GM12875 (cell line): ENCODE data around the gene C19orf38.
"Not testable (repeated sequence)": the region's sequence is repeated elsewhere in the genome, so short reads cannot be mapped to it uniquely, and the experiment has no call there.

Experiments
- H3K4me3 ChIP-seq: one replicate; pipeline ENCODE4 v1.5.1; 2011; ENCODE audit warnings: low read depth, low read length, control low read depth
- TF ChIP-seq, protein P1 (sequence below): IDR thresholded peaks from 2 replicates; pipeline ENCODE4 v1.5.1; 2011; ENCODE audit warnings: low read depth, mild to moderate bottlenecking, control low read depth, inconsistent platforms, low read length, moderate library complexity, borderline replicate concordance; ENCODE audit not compliant: insufficient read depth

The C19orf38 gene

DNA sequence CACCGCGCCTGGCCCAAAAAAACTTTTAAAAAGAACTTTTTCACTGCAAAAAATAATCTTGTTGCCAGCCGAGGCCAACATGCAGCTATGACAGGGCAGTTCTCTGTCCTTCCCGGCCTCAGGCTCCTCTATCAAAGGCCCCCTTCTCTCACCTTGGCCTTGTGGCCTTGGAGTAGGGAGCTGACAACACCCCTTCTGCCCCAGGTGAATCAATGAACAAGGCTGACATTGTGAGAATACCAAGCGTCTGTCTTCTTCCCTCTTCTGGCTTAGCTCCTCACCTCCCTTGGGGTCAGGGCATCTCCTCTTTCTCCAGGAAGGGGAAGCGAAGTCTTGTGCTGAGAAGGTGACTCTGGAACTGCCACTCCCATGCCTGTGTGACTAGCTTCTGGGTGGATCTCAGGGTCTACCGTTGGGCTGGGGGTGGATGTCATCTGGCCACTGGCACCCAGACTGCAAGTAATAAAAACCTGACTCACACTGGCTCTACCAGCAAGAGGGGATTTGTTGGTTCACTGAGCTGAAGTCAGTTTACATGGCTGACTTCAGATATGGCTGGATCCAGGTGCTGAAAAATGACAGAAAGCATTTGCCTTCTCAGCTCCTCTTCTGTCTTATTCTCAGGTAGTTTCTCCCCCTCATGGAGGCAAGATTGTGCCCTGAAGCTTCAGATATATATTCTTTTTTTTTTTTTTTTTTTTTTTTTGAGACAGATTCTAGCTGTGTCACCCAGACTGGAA is 6.3 kb downstream of the C19orf38 start:
- TF ChIP-seq, protein P1, sequence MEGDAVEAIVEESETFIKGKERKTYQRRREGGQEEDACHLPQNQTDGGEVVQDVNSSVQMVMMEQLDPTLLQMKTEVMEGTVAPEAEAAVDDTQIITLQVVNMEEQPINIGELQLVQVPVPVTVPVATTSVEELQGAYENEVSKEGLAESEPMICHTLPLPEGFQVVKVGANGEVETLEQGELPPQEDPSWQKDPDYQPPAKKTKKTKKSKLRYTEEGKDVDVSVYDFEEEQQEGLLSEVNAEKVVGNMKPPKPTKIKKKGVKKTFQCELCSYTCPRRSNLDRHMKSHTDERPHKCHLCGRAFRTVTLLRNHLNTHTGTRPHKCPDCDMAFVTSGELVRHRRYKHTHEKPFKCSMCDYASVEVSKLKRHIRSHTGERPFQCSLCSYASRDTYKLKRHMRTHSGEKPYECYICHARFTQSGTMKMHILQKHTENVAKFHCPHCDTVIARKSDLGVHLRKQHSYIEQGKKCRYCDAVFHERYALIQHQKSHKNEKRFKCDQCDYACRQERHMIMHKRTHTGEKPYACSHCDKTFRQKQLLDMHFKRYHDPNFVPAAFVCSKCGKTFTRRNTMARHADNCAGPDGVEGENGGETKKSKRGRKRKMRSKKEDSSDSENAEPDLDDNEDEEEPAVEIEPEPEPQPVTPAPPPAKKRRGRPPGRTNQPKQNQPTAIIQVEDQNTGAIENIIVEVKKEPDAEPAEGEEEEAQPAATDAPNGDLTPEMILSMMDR: no peak
- no peak overlapping the region for H3K4me3 ChIP-seq

DNA sequence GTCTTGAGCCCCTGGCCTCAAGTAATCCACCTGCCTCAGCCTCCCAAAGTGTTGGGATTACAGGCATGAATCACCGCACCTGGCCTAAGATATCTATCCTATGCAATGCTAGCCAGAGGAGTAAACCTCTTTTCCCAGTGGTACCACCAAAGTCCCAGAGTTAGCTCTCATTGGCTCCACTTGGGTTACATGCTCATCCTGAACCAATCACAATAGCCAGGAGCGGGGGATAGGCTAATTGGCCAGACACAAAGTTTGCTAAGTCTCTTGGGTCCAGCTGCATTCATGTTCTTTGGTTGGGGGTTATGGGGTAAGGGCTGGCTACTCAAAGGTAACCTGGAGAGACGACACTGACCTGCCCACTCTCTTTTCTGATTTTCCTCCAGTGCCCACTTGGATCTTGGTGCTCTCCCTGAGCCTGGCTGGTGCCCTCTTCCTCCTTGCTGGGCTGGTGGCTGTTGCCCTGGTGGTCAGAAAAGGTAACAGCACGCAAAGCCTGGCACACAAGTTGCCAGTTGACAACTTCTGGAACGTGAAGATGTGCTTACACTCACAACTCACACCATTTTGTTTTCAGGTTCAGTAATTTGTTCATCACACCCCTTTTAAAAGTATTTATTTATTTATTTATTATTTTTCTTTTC is 7.8 kb downstream of the C19orf38 start:
- no peak overlapping the region for H3K4me3 ChIP-seq
- TF ChIP-seq, protein P1: peak; percentile 67

DNA sequence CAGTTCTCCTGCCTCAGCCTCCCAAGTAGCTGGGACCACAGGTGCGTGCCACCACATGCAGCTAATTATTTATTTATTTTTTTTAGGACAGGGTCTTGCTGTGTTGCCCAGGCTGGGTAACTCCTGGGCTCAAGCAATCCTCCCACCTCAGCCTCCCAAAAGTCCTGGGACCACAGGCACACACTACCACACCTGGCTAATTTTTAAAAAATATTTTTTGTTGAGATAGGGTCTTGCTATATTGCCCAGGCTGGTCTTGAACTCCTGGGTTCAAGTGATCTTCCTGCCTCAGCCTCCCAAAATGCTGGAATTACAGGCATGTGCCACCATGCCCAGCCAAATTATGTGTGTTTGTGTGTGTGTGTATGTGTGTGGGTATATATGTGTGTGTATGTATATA is 8.7 kb downstream of the C19orf38 start:
- not testable (repeated sequence) for H3K4me3 ChIP-seq

DNA sequence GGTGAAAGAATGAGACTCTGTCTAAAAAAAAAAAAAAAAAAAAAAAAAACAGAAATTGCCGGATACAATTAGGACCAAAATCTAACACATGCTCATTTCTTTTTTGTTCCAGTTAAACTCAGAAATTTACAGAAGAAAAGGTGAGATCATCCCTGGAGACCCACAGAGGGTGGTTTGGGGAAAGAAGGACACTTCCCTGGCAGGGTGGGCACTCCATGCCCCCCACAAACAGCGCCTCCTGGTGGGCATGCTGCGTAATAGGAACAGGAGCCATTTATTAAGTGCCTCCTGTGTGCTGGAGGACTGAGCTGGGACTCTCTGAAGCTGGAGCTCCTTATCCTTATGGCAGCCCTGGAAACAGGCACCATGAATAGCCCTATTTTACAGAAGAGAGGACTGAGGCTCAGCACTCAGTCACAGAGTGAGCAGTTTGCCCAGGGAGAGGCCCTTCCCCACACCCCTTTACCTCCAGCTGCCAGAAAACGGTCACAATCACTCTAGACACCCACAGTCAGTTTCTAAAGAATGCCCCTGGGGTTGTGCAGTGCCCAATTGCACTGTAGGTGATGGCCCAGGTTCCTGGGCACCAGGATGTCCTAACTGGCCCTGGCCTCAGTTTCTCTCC is 10.1 kb downstream of the C19orf38 start:
- no peak overlapping the region for H3K4me3 ChIP-seq

GRCh38 chr19:10861103-10861651 is 13.0 kb downstream of the C19orf38 start:
- H3K4me3 ChIP-seq: no peak overlapping the region
- TF ChIP-seq, protein P1: peak; percentile 75

More for the DNA sequence above, 10.1 kb downstream of the C19orf38 start:
- TF ChIP-seq, protein P1: peak; percentile 83

GRCh38 chr19:10862561-10863106 is 14.4 kb downstream of the C19orf38 start:
- no peak overlapping the region for H3K4me3 ChIP-seq
- TF ChIP-seq, protein P1: no peak

- TF ChIP-seq, protein P1: no peak
These were observed 15.0 kb downstream of the C19orf38 start for GRCh38 chr19:10863107-10863717.

More at GRCh38 chr19:10863107-10863717, 15.0 kb downstream of the C19orf38 start:
- H3K4me3 ChIP-seq: no peak overlapping the region
